HG02870 (cell line): Measurements from ENCODE around the gene NFYC.
A peak's percentile ranks its signal among the peaks of the same experiment; 100 is the strongest.
"Not testable (repeated sequence)": the region's sequence is repeated elsewhere in the genome, so short reads cannot be mapped to it uniquely, and the experiment has no call there.

ENCODE experiments used
- ATAC-seq: cut with Tn5 transposase; IDR thresholded peaks from one replicate; pipeline ENCODE4 v1.9.1; 2021; ENCODE audit warnings: mild to moderate bottlenecking, moderate library complexity; ENCODE audit not compliant: unreplicated experiment

Gene NFYC

GRCh38 chr1:40664791-40665190 lies 26.7 kb upstream of the NFYC start:
- no peak for ATAC-seq

GRCh38 chr1:40665335-40666171 lies 26.0 kb upstream of the NFYC start, which contains the start of gene RIMS3:
Gene RIMS3, minus strand, starts transcription at chr1:40665682. Its CDS starts 23,757 bp downstream, at chr1:40641925.
- peak; percentile 59 for ATAC-seq

- peak; percentile 51 for ATAC-seq
Observed at GRCh38 chr1:40668769-40669525, 22.6 kb upstream of the NFYC start.

- ATAC-seq: no peak
Observed at GRCh38 chr1:40673452-40673851, 18.1 kb upstream of the NFYC start.

- no peak for ATAC-seq
Observed at GRCh38 chr1:40676501-40676900, 15.0 kb upstream of the NFYC start.

- ATAC-seq: no peak
Observed at GRCh38 chr1:40679165-40679953, 12.1 kb upstream of the NFYC start.

GRCh38 chr1:40684669-40685068 lies 6.8 kb upstream of the NFYC start:
- ATAC-seq: no peak

- ATAC-seq: no peak
Observed at GRCh38 chr1:40687059-40687458, 4.4 kb upstream of the NFYC start.

GRCh38 chr1:40687661-40688060 lies 3.8 kb upstream of the NFYC start:
- no peak for ATAC-seq

- ATAC-seq: no peak
Observed at GRCh38 chr1:40689737-40690136, 1.8 kb upstream of the NFYC start.

GRCh38 chr1:40690771-40691537 lies 550 bp upstream of the NFYC start:
- ATAC-seq: no peak

- peak; percentile 2 for ATAC-seq
Observed at GRCh38 chr1:40692429-40692895, 958 bp downstream of the NFYC start.

- ATAC-seq: no peak
Observed at GRCh38 chr1:40693425-40693824, 1.9 kb downstream of the NFYC start.

GRCh38 chr1:40694353-40694874 lies 2.9 kb downstream of the NFYC start:
- no peak for ATAC-seq

- ATAC-seq: no peak
Observed at GRCh38 chr1:40696294-40696693, 4.8 kb downstream of the NFYC start.

GRCh38 chr1:40697436-40697835 lies 5.9 kb downstream of the NFYC start:
- ATAC-seq: no peak

GRCh38 chr1:40699787-40700186 lies 8.3 kb downstream of the NFYC start:
- ATAC-seq: peak; percentile 77

- ATAC-seq: no peak
Observed at GRCh38 chr1:40701684-40702083, 10.2 kb downstream of the NFYC start.

GRCh38 chr1:40702810-40703209 lies 11.3 kb downstream of the NFYC start:
- not testable (repeated sequence) for ATAC-seq

- no peak for ATAC-seq
Observed at GRCh38 chr1:40703316-40703715, 11.8 kb downstream of the NFYC start.
